Suprapubic skin (tissue), 4 donors: ENCODE results near the gene LPGAT1.

ENCODE experiments used
- CTCF ChIP-seq, 2 donors: fragments of 200-600 bp in 1 of 2; fragments of 450-650 bp in 1 of 2; sonication (generic) in 1 of 2; IDR thresholded peaks; one replicate each; pipeline ENCODE4 v1.5.1; 2016 to 2019; ENCODE audit warnings: antibody characterized with exemption in 2 of 2, mild to moderate bottlenecking in 1 of 2, moderate library complexity in 1 of 2
- EP300 ChIP-seq: sonication (generic); formaldehyde crosslinking; IDR thresholded peaks from one replicate; pipeline ENCODE4 v1.6.1; 2017; ENCODE audit warnings: antibody characterized with exemption
- POLR2A ChIP-seq, 2 donors: fragments of 450-650 bp; IDR thresholded peaks; one replicate each; pipeline ENCODE4 v1.6.1; 2017; ENCODE audit warnings: antibody characterized with exemption in 2 of 2, mild to moderate bottlenecking in 2 of 2, moderate library complexity in 2 of 2
- POLR2AphosphoS5 ChIP-seq, 3 donors: sonication (generic); formaldehyde crosslinking; IDR thresholded peaks; one replicate each; pipeline ENCODE4 v1.6.1; 2017; ENCODE audit warnings: antibody characterized with exemption in 3 of 3

DNA sequence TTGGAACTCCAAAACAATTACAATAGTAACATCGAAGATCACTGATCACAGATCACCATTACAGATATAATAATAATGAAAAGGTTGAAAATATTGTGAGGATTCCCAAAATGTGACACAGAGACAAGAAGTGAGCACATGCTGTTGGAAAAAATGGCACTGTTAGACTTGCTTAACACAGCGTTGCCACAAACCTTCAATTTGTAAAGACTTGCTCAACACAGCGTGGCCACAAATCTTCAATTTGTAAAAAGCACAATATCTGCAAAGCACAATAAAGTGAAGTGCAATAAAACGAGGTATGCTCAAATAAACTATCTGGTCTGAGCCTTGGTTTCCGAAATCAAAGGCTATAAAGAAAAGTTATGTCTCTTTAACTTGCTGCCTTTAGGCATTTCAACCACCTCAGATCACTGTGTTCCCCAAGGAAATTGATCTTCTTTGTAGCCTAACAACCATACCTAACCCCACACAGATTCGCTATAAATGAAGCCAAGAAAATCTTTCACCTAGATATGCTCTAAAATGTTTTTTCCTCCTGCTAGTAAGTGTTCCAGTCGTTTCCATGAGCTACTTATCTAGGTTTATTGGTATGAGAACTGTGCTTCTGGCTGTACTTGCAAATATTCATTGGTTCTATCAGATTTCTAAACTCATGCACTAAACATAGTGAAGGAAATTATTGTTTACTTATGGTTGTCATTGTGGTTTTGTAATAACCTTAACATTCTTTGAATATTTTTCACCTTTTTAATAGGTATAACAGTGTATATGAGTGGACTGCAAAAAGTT, 13.1 kb upstream of the LPGAT1 start:
- TF ChIP-seq CTCF (IDR thresholded peaks at IDR 0.05) (no peak), EP300 (no peak), POLR2A (IDR thresholded peaks at IDR 0.05) (no peak), POLR2AphosphoS5 (IDR thresholded peaks at IDR 0.05) (no peak)
